ENCODE measurements around the gene SLC5A11. TPM values are rescaled to one million over a fixed set of nuclear protein-coding genes. Genes with fewer than 3 reads are reported as not detected.
A peak's percentile ranks its signal among the peaks of the same experiment; 100 is the strongest.

SLC5A11 gene
- total and polyA plus RNA-seq, 2 of the 13 experiments (the other 11 are each of a cell fraction or from before 2014, with no cell fraction given): 1.2 to 3.3 TPM

DNA sequence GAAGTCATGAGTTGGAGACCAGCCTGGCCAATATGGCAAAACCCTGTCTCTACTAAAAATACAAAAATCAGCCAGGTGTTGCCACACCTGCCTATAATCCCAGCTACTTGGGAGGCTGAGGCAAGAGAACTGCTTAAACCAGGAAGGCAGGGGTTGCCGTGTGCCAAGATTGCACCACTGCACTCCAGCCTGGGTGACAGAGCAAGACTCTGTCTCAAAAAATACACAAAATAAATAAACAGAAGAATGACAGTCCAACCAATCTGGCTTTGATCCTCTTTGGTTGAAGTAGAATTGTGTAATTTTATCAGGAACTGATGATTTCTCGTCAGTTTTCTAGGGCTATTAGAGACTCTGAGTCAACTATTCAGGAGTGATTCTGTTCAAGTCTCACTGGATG lies 79.4 kb downstream of the SLC5A11 start:
- H3K27ac ChIP-seq (ENCODE audit: extremely low read length, insufficient read depth, low read length): no peak overlapping the region
- peaks cover 8% of the 10 kb centered on the region; the same call in 1 of the 2 replicates for H3K4me1 ChIP-seq (ENCODE audit: insufficient read depth, low read length)
- 61% methylated on average over 2 of the region's 2 CpGs for WGBS (ENCODE audit: low lambda C conversion rate)
- FAIRE-seq: peak; percentile 42
- H3K4me2 ChIP-seq (ENCODE audit: low read depth, low read length): no peak overlapping the region
- intact Hi-C loops (cut with micrococcal nuclease; ENCODE audit: unreplicated experiment): no loop called here
- H2AFZ ChIP-seq (ENCODE audit: low read length): no peak overlapping the region
- peaks cover 24 to 53% of the 10 kb centered on the region in 2 experiments for H3K36me3 ChIP-seq (replicated peaks in 1 of 2; ENCODE audit: control insufficient read depth in 1 of 2, insufficient read depth in 2 of 2, low read length in 2 of 2)
- no peak overlapping the region for H3K4me3 ChIP-seq (replicated peaks in 1 of 3; ENCODE audit: insufficient read depth in 1 of 3, low read depth in 2 of 3, low read length in 3 of 3)
- in situ Hi-C loops (cut with HindIII; ENCODE audit: extremely low pct_ligation_motif_present, low pct_unique_long_range_greater_than_20kb): no loop called here
- H3K9me3 ChIP-seq (ENCODE audit: low read length): no peaks in the 10 kb centered on the region
- H4K20me1 ChIP-seq (ENCODE audit: insufficient read depth, low read length): no peaks in the 10 kb centered on the region
- ChIA-PET CTCF (ENCODE audit: low intra/inter-chr PET ratio, low total read pairs) (no interaction called here), POLR2A (no interaction called here)
- ATAC-seq: no peak
- H3K9ac ChIP-seq (ENCODE audit: insufficient read depth, low read depth, low read length): no peak overlapping the region
- DNase-seq (ENCODE audit: low spot score): peak; percentile 16
- H3K79me2 ChIP-seq (ENCODE audit: insufficient read depth, low read length): no peaks in the 10 kb centered on the region
- no peaks in the 10 kb centered on the region for H3K27me3 ChIP-seq (ENCODE audit: control insufficient read depth in 1 of 2, insufficient read depth in 2 of 2, low read length in 2 of 2)
- TF ChIP-seq FOXA3 (CRISPR knock-in tag; IDR thresholded peaks at IDR 0.05) (0 out of 2 replicates have a peak, but pooled peaks have one; percentile 16), ZNF841 (CRISPR knock-in tag; IDR thresholded peaks at IDR 0.05; ENCODE audit: borderline replicate concordance) (no peak), GATAD2A (CRISPR knock-in tag; IDR thresholded peaks at IDR 0.05) (peak; percentile 21; the same call in 1 of the 2 replicates), MAX (IDR thresholded peaks at IDR 0.05) (no peak), ZNF513 (CRISPR knock-in tag; conservative IDR thresholded peaks at IDR 0.05) (no peak), HOXA9 (CRISPR knock-in tag; IDR thresholded peaks at IDR 0.05; ENCODE audit: borderline replicate concordance) (no peak), ZNF570 (CRISPR knock-in tag; IDR thresholded peaks at IDR 0.05; ENCODE audit: borderline replicate concordance) (no peak), CEBPB (IDR thresholded peaks at IDR 0.05; ENCODE audit: borderline replicate concordance, low read depth, low read length) (peak; percentile 53; the same call in 1 of the 2 replicates), FOSL2 (CRISPR knock-in tag; IDR thresholded peaks at IDR 0.05) (0 out of 2 replicates have a peak, but pooled peaks have one; percentile 22), CEBPG (CRISPR knock-in tag; IDR thresholded peaks at IDR 0.05) (0 out of 2 replicates have a peak, but pooled peaks have one; percentile 31)
- TF ChIP-seq, protein P1, sequence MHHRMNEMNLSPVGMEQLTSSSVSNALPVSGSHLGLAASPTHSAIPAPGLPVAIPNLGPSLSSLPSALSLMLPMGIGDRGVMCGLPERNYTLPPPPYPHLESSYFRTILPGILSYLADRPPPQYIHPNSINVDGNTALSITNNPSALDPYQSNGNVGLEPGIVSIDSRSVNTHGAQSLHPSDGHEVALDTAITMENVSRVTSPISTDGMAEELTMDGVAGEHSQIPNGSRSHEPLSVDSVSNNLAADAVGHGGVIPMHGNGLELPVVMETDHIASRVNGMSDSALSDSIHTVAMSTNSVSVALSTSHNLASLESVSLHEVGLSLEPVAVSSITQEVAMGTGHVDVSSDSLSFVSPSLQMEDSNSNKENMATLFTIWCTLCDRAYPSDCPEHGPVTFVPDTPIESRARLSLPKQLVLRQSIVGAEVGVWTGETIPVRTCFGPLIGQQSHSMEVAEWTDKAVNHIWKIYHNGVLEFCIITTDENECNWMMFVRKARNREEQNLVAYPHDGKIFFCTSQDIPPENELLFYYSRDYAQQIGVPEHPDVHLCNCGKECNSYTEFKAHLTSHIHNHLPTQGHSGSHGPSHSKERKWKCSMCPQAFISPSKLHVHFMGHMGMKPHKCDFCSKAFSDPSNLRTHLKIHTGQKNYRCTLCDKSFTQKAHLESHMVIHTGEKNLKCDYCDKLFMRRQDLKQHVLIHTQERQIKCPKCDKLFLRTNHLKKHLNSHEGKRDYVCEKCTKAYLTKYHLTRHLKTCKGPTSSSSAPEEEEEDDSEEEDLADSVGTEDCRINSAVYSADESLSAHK (CRISPR knock-in tag; IDR thresholded peaks at IDR 0.05; ENCODE audit: borderline replicate concordance): no peak
- no TSS peak for BruUV-seq (replicated peaks)

Measured in HepG2 (cell line).